ENCODE measurements around the gene PALM2AKAP2. TPM values are rescaled to one million over a fixed set of nuclear protein-coding genes. Genes with fewer than 3 reads are reported as not detected.

PALM2AKAP2 gene
- total RNA-seq, 2 experiments from 2014 or later = not detected

GRCh38 chr9:109780453-109781033, 545 bp downstream of the PALM2AKAP2 start:
- DNase-seq (no peak), ATAC-seq (no peak)
- Mint-ChIP-seq H3K4me3 (no peak overlapping the region), H3K27ac (no peak overlapping the region), H3K36me3 (ENCODE audit: low read depth) (no peaks in the 10 kb centered on the region), H3K9me3 (ENCODE audit: insufficient read depth) (no peaks in the 10 kb centered on the region), H3K4me1 (ENCODE audit: low read depth) (no peaks in the 10 kb centered on the region), H3K27me3 (ENCODE audit: low read depth) (peaks cover 28% of the 10 kb centered on the region)
- ChIA-PET POLR2A (no interaction called here), CTCF (no interaction called here)

- no peaks in the 10 kb centered on the region for H3K9me3 Mint-ChIP-seq (ENCODE audit: insufficient read depth)
- H3K4me3 Mint-ChIP-seq = no peak overlapping the region
- peaks cover 28% of the 10 kb centered on the region for H3K27me3 Mint-ChIP-seq (ENCODE audit: low read depth)
- DNase-seq (no peak), ATAC-seq (no peak)
- H3K36me3 Mint-ChIP-seq (ENCODE audit: low read depth) = no peaks in the 10 kb centered on the region
- no peaks in the 10 kb centered on the region for H3K4me1 Mint-ChIP-seq (ENCODE audit: low read depth)
- no peak overlapping the region for H3K27ac Mint-ChIP-seq
- ChIA-PET POLR2A (no interaction called here), CTCF (no interaction called here)
Observed at GRCh38 chr9:109781086-109781485, 1.1 kb downstream of the PALM2AKAP2 start.

DNA sequence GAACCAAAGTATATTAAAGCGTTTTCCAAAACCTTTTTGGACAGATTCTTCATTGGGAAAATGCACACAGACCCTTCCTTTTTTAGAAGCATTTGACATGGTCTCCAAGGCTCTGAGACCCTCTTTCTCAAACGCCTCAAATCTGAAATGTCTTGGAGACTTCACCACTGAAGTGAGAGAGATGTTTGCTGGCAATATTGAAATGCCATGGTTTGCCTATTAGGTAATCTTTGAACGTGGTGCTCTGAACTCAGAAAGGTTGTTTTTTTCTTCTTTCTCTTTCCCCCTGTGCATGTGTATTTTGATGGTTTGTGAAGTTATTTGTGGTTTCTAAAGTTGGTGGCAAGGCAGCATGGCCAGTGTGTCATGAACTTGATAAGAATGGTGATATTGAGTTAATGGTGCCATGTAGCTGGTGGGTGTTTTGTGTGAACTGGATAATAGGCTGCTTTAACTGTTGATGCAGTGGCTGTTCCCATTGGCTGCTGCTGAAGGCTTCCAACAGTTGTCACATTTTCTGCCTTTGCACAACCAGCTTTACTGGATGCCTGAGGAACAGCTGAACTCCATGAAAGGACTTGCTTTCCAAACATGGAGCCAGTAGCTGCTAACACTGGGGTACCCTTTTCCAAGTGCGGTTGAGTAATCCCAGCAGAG, 1.7 kb downstream of the PALM2AKAP2 start:
- no peaks in the 10 kb centered on the region for H3K36me3 Mint-ChIP-seq (ENCODE audit: low read depth)
- no peak for DNase-seq
- H3K4me1 Mint-ChIP-seq (ENCODE audit: low read depth) = no peaks in the 10 kb centered on the region
- no peak overlapping the region for H3K27ac Mint-ChIP-seq
- no peaks in the 10 kb centered on the region for H3K9me3 Mint-ChIP-seq (ENCODE audit: insufficient read depth)
- ChIA-PET POLR2A (no interaction called here), CTCF (no interaction called here)
- no peak for ATAC-seq
- no peak overlapping the region for H3K4me3 Mint-ChIP-seq
- H3K27me3 Mint-ChIP-seq (ENCODE audit: low read depth) = peaks cover 28% of the 10 kb centered on the region

DNA sequence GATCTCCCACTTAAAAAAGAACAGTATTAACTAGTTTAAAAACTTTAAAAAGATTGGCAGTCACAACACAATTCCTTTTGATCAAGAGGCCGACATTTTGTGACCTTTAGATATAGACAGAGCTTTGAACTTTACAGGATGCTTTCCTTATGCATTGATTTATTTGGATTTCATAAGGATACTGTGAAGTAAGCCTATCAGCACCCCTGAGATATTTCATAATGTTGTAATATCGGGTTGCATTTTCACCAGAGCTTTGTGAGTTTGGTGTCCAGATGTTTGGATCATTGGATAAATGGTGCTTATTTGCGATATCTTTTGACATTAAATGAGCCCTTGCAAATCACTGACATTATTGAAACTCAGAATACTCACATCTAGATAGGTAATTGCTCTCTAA, 7.7 kb downstream of the PALM2AKAP2 start:
- no peak for ATAC-seq
- no peak overlapping the region for H3K27ac Mint-ChIP-seq
- ChIA-PET CTCF (no interaction called here), POLR2A (no interaction called here)
- peaks cover 1% of the 10 kb centered on the region for H3K27me3 Mint-ChIP-seq (ENCODE audit: low read depth)
- no peaks in the 10 kb centered on the region for H3K36me3 Mint-ChIP-seq (ENCODE audit: low read depth)
- H3K4me3 Mint-ChIP-seq = no peak overlapping the region
- H3K4me1 Mint-ChIP-seq (ENCODE audit: low read depth) = no peaks in the 10 kb centered on the region
- DNase-seq = no peak
- no peaks in the 10 kb centered on the region for H3K9me3 Mint-ChIP-seq (ENCODE audit: insufficient read depth)

DNA sequence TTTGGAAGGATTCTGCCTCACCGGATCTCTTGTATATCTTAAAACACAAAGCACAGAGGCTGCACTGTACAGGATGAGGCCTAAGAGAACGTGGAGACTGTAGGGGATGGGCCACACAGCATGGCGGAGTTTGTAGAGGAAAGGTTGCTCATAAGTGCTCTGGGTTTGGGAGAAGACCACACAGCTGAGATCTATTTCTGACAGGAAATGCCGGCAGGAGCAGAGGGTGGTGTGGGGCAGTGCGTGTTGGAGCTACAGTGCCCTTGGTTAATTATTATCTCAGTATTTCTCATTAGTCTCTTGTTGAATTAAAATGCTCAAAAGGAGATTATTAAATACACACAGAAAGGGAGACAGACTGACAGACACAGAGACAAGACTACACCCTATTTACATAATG, 9.6 kb downstream of the PALM2AKAP2 start:
- POLR2A ChIA-PET = no interaction called here
- Mint-ChIP-seq H3K4me3 (no peak overlapping the region), H3K9me3 (ENCODE audit: insufficient read depth) (no peaks in the 10 kb centered on the region), H3K4me1 (ENCODE audit: low read depth) (no peaks in the 10 kb centered on the region), H3K36me3 (ENCODE audit: low read depth) (no peaks in the 10 kb centered on the region), H3K27me3 (ENCODE audit: low read depth) (no peaks in the 10 kb centered on the region), H3K27ac (no peak overlapping the region)
- DNase-seq (no peak), ATAC-seq (no peak)
- CTCF ChIA-PET = no interaction called here

- POLR2A ChIA-PET = no interaction called here
- H3K36me3 Mint-ChIP-seq (ENCODE audit: low read depth) = no peaks in the 10 kb centered on the region
- no peak for ATAC-seq
- CTCF ChIA-PET = no interaction called here
- no peaks in the 10 kb centered on the region for H3K27me3 Mint-ChIP-seq (ENCODE audit: low read depth)
- DNase-seq = no peak
- H3K27ac Mint-ChIP-seq = no peak overlapping the region
- H3K4me3 Mint-ChIP-seq = no peak overlapping the region
- no peaks in the 10 kb centered on the region for H3K9me3 Mint-ChIP-seq (ENCODE audit: insufficient read depth)
- no peaks in the 10 kb centered on the region for H3K4me1 Mint-ChIP-seq (ENCODE audit: low read depth)
Observed at GRCh38 chr9:109789971-109790370, 10.0 kb downstream of the PALM2AKAP2 start.

- Mint-ChIP-seq H3K4me1 (ENCODE audit: low read depth) (no peaks in the 10 kb centered on the region), H3K9me3 (ENCODE audit: insufficient read depth) (no peaks in the 10 kb centered on the region), H3K27me3 (ENCODE audit: low read depth) (peaks cover 2% of the 10 kb centered on the region), H3K4me3 (no peak overlapping the region), H3K27ac (no peak overlapping the region), H3K36me3 (ENCODE audit: low read depth) (no peaks in the 10 kb centered on the region)
- CTCF ChIA-PET = no interaction called here
- POLR2A ChIA-PET = no interaction called here
- no peak for DNase-seq
- no peak for ATAC-seq
Observed at GRCh38 chr9:109791003-109791677, 11.1 kb downstream of the PALM2AKAP2 start.

- ChIA-PET CTCF (no interaction called here), POLR2A (no interaction called here)
- Mint-ChIP-seq H3K36me3 (ENCODE audit: low read depth) (no peaks in the 10 kb centered on the region), H3K9me3 (ENCODE audit: insufficient read depth) (no peaks in the 10 kb centered on the region), H3K27me3 (ENCODE audit: low read depth) (peaks cover 2% of the 10 kb centered on the region), H3K4me3 (no peak overlapping the region), H3K27ac (no peak overlapping the region), H3K4me1 (ENCODE audit: low read depth) (no peaks in the 10 kb centered on the region)
- no peak for ATAC-seq
- no peak for DNase-seq
Observed at GRCh38 chr9:109791747-109792146, 11.7 kb downstream of the PALM2AKAP2 start.

- DNase-seq = no peak
- POLR2A ChIA-PET = no interaction called here
- no peaks in the 10 kb centered on the region for H3K9me3 Mint-ChIP-seq (ENCODE audit: insufficient read depth)
Observed at GRCh38 chr9:109792951-109793546, 13.1 kb downstream of the PALM2AKAP2 start.

GRCh38 chr9:109793921-109794320, 13.9 kb downstream of the PALM2AKAP2 start:
- H3K4me1 Mint-ChIP-seq (ENCODE audit: low read depth) = no peaks in the 10 kb centered on the region
- ChIA-PET CTCF (no interaction called here), POLR2A (no interaction called here)
- no peak overlapping the region for H3K4me3 Mint-ChIP-seq
- no peak overlapping the region for H3K27ac Mint-ChIP-seq
- H3K36me3 Mint-ChIP-seq (ENCODE audit: low read depth) = no peaks in the 10 kb centered on the region
- DNase-seq (no peak), ATAC-seq (no peak)
- H3K27me3 Mint-ChIP-seq (ENCODE audit: low read depth) = peaks cover 2% of the 10 kb centered on the region
- H3K9me3 Mint-ChIP-seq (ENCODE audit: insufficient read depth) = no peaks in the 10 kb centered on the region

More at GRCh38 chr9:109792951-109793546, 13.1 kb downstream of the PALM2AKAP2 start:
- no peak overlapping the region for H3K4me3 Mint-ChIP-seq
- no peaks in the 10 kb centered on the region for H3K36me3 Mint-ChIP-seq (ENCODE audit: low read depth)
- peaks cover 2% of the 10 kb centered on the region for H3K27me3 Mint-ChIP-seq (ENCODE audit: low read depth)
- H3K27ac Mint-ChIP-seq = no peak overlapping the region
- no peaks in the 10 kb centered on the region for H3K4me1 Mint-ChIP-seq (ENCODE audit: low read depth)
- CTCF ChIA-PET = no interaction called here
- ATAC-seq = no peak

GRCh38 chr9:109794361-109795012, 14.5 kb downstream of the PALM2AKAP2 start:
- DNase-seq (no peak), ATAC-seq (no peak)
- no peaks in the 10 kb centered on the region for H3K4me1 Mint-ChIP-seq (ENCODE audit: low read depth)
- CTCF ChIA-PET = no interaction called here
- H3K27ac Mint-ChIP-seq = no peak overlapping the region
- H3K27me3 Mint-ChIP-seq (ENCODE audit: low read depth) = peaks cover 2% of the 10 kb centered on the region
- no peaks in the 10 kb centered on the region for H3K9me3 Mint-ChIP-seq (ENCODE audit: insufficient read depth)
- no peak overlapping the region for H3K4me3 Mint-ChIP-seq
- POLR2A ChIA-PET = no interaction called here
- no peaks in the 10 kb centered on the region for H3K36me3 Mint-ChIP-seq (ENCODE audit: low read depth)

DNA sequence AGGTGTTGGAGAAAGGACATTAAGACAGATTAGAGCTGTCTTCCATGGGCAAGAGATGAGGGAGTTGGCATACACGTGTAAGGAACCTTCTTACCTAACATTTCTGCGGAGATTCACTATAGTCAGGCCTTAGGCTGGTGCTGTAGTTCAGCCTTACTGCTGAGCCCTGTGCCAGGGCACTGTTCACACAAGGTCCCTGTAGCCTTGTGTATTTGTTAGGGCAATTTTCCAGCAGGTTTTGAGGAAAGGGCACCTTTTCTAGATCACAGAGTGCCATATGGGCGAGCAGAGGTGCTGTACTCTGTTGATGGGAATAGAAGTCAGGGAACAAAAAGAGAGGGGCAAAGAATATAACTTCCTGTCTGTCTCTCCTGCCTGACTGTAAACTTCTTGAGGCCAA, 15.6 kb downstream of the PALM2AKAP2 start:
- ChIA-PET CTCF (no interaction called here), POLR2A (no interaction called here)
- H3K36me3 Mint-ChIP-seq (ENCODE audit: low read depth) = no peaks in the 10 kb centered on the region
- no peaks in the 10 kb centered on the region for H3K9me3 Mint-ChIP-seq (ENCODE audit: insufficient read depth)
- DNase-seq = no peak
- H3K27ac Mint-ChIP-seq = no peak overlapping the region
- no peaks in the 10 kb centered on the region for H3K4me1 Mint-ChIP-seq (ENCODE audit: low read depth)
- no peak overlapping the region for H3K4me3 Mint-ChIP-seq
- ATAC-seq = no peak
- peaks cover 2% of the 10 kb centered on the region for H3K27me3 Mint-ChIP-seq (ENCODE audit: low read depth)
